Uterus (tissue), 4 donors: ENCODE data around the gene MRPL1. TPM values are rescaled to one million over a fixed set of nuclear protein-coding genes. Genes with fewer than 3 reads are reported as not detected.

Source experiments
- DNase-seq, 2 donors: peaks; one replicate each; pipeline ENCODE4 v3.0.0-alpha.2; 2019 to 2020
- H3K27ac ChIP-seq, 2 donors: fragments of 200-600 bp; sonication (generic); 1 replicate in 1 of 2; 2 replicates in 1 of 2; pipeline ENCODE4 v1.5.1; 2016 to 2018
- H3K27me3 ChIP-seq, 2 donors: fragments of 200-600 bp; sonication (generic); one replicate each; pipeline ENCODE4 v1.5.1; 2018 to 2019; ENCODE audit warnings: control low read depth in 1 of 2
- H3K36me3 ChIP-seq, 2 donors: fragments of 200-600 bp; sonication (generic); one replicate each; pipeline ENCODE4 v1.5.1; 2019; ENCODE audit warnings: control low read depth in 1 of 2
- H3K4me1 ChIP-seq, 2 donors: fragments of 200-600 bp; sonication (generic); one replicate each; pipeline ENCODE4 v1.5.1; 2018 to 2019; ENCODE audit warnings: control low read depth in 1 of 2
- H3K4me3 ChIP-seq, 2 donors: fragments of 200-600 bp; sonication (generic); 1 replicate in 1 of 2; 2 replicates in 1 of 2; pipeline ENCODE4 v1.5.1; 2018 to 2019; ENCODE audit warnings: mild to moderate bottlenecking in 1 of 2
- H3K9me3 ChIP-seq, 2 donors: fragments of 200-600 bp; sonication (generic); one replicate each; pipeline ENCODE4 v1.5.1; 2019; ENCODE audit warnings: control low read depth in 1 of 2
- POLR2A ChIP-seq, 2 donors: fragments of 450-650 bp; IDR thresholded peaks; one replicate each; pipeline ENCODE4 v1.6.1; 2016; ENCODE audit warnings: antibody characterized with exemption in 2 of 2, mild to moderate bottlenecking in 1 of 2, moderate library complexity in 1 of 2
- intact Hi-C: fragments of 100-400 bp; cut with DNase I; formaldehyde crosslinking; loops from one replicate; pipeline ENCODE4 v1.15.1; 2023; ENCODE audit warnings: low total_unique reads
- total RNA-seq, 4 donors: library from RNA; depleted of rRNA in 3 of 4; stranded (reverse); fragments of >200 nt in 3 of 4; gene quantifications; one replicate each; pipeline versions ENCODE4 v1.1.0 to v1.2.4, GENCODE V29; 2014 to 2023
- TF ChIP-seq, protein P1 (sequence below), 4 experiments: fragments of 200-600 bp in 2 of 4; fragments of 450-650 bp in 2 of 4; sonication (generic) in 2 of 4; IDR thresholded peaks; one replicate each; pipeline ENCODE4 v1.5.1; 2016 to 2019; ENCODE audit warnings: antibody characterized with exemption in 4 of 4, mild to moderate bottlenecking in 2 of 4, moderate library complexity in 1 of 4
- donor health status: DM: yes; HTN: yes; CAD: no.

The MRPL1 gene
- total RNA-seq, 4 donors from 2014 or later = 15.1 to 75.9 (median 34.8) TPM

DNA sequence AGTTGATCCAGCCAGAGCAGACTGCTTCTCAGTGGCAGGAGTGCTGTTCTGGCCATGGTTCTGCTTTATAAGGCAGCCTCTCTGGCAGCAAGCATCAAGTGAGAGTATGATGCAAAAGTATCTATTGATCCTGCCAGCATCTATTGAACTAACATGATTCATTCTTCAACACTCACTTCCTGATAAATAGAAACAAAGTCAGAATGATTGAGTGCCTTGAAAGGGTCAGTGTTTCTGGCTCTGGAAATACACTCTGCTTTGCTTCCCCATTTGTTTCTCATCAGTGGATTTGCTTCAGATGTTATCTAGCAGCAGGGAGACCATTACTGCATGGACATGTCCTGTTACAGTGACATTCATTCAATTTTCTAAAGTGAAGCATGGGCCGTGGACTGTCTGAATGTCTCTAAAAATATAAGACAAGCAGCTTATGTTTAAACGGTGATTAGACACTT, 128.3 kb downstream of the MRPL1 start:
- H3K27ac ChIP-seq = no peak overlapping the region
- no peaks in the 10 kb centered on the region for H3K27me3 ChIP-seq
- no peak for DNase-seq
- H3K36me3 ChIP-seq = no peaks in the 10 kb centered on the region
- no peaks in the 10 kb centered on the region for H3K9me3 ChIP-seq
- intact Hi-C loops = no loop called here
- no peak overlapping the region for H3K4me3 ChIP-seq
- TF ChIP-seq POLR2A (IDR thresholded peaks at IDR 0.05) = no peak
- TF ChIP-seq, protein P1, sequence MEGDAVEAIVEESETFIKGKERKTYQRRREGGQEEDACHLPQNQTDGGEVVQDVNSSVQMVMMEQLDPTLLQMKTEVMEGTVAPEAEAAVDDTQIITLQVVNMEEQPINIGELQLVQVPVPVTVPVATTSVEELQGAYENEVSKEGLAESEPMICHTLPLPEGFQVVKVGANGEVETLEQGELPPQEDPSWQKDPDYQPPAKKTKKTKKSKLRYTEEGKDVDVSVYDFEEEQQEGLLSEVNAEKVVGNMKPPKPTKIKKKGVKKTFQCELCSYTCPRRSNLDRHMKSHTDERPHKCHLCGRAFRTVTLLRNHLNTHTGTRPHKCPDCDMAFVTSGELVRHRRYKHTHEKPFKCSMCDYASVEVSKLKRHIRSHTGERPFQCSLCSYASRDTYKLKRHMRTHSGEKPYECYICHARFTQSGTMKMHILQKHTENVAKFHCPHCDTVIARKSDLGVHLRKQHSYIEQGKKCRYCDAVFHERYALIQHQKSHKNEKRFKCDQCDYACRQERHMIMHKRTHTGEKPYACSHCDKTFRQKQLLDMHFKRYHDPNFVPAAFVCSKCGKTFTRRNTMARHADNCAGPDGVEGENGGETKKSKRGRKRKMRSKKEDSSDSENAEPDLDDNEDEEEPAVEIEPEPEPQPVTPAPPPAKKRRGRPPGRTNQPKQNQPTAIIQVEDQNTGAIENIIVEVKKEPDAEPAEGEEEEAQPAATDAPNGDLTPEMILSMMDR (IDR thresholded peaks at IDR 0.05) = no peak
- H3K4me1 ChIP-seq = no peaks in the 10 kb centered on the region

DNA sequence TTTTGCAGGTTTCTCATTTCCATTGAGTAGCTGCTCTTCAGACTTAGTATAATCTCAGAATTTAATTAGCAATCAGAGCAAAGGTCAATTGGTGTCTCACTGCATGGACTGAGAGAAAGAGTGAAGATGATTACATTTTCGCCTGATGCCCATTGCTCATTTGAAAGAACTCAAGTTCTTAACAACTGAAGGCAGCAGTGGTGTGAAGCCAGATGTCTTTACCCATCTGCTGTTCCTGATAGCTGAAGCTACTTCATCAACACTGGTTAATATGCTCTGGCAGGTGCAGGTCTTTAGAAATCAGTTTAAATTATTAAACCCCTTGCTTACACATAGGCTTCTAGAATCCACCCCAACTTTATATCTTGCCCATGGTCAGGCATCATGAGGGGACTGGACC, 130.0 kb downstream of the MRPL1 start:
- H3K4me1 ChIP-seq = no peaks in the 10 kb centered on the region
- TF ChIP-seq, protein P1 (IDR thresholded peaks at IDR 0.05) = no peak
- TF ChIP-seq POLR2A (IDR thresholded peaks at IDR 0.05) = no peak
- no peak overlapping the region for H3K4me3 ChIP-seq
- no peaks in the 10 kb centered on the region for H3K9me3 ChIP-seq
- no peaks in the 10 kb centered on the region for H3K27me3 ChIP-seq
- DNase-seq = no peak
- H3K27ac ChIP-seq = no peak overlapping the region
- intact Hi-C loops = no loop called here
- no peaks in the 10 kb centered on the region for H3K36me3 ChIP-seq

DNA sequence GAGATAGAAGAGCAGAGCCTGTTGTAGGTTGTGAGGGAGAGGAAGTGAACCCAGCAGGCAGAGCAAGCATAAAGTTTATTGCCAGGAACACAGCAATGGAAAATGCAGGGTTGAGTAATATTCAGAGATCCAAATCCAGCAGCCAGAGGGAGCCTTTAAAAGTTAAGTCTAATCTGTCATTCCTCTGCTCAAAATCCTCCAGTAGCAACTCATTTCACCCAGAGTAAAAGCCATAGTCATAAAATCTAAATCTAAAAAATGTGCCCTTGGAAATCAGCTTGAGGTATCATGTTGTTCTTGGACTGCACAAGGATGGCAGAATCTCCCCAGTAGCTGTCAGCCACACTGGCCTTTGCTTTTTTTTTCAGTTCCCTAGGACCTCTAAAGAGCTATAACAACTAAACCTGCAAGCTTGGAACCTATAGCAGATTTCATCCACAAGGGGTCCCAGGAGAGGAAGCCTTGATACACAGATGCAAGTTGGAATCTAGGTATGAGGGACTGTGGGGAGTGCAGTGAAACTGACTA, 131.6 kb downstream of the MRPL1 start:
- Histone ChIP-seq H3K9me3 (no peaks in the 10 kb centered on the region), H3K4me1 (no peaks in the 10 kb centered on the region), H3K36me3 (no peaks in the 10 kb centered on the region), H3K4me3 (no peak overlapping the region), H3K27ac (no peak overlapping the region), H3K27me3 (no peaks in the 10 kb centered on the region)
- no peak for DNase-seq
- TF ChIP-seq, protein P1 (IDR thresholded peaks at IDR 0.05) = peak in 3 of 4 experiments; percentile 26 to 38 (median 31)
- TF ChIP-seq POLR2A (IDR thresholded peaks at IDR 0.05) = no peak
- intact Hi-C loops = no loop called here

DNA sequence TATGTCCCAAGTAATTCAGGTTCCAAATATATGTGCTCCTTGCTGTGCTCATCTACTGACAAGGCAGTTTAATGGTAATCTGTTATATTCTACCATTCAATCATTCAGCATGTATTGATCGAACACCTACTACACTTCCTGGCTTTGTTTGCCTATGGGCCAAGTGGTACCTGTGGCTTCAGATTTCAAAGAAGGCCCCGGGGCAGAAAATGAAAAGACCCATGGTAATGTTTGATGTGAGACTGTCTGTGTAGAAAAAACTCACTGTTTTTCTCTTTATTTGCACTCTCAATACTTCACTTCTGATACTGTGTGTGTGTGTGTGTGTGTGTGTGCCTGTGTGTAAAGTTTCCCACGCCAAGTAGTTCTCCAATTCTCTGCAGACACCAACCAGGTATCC, 133.4 kb downstream of the MRPL1 start:
- no peaks in the 10 kb centered on the region for H3K36me3 ChIP-seq
- no peaks in the 10 kb centered on the region for H3K27me3 ChIP-seq
- intact Hi-C loops = no loop called here
- H3K4me1 ChIP-seq = no peaks in the 10 kb centered on the region
- no peak overlapping the region for H3K4me3 ChIP-seq
- H3K27ac ChIP-seq = no peak overlapping the region
- H3K9me3 ChIP-seq = no peaks in the 10 kb centered on the region
- no peak for DNase-seq
- TF ChIP-seq POLR2A (IDR thresholded peaks at IDR 0.05) = no peak
- TF ChIP-seq, protein P1 (IDR thresholded peaks at IDR 0.05) = no peak

DNA sequence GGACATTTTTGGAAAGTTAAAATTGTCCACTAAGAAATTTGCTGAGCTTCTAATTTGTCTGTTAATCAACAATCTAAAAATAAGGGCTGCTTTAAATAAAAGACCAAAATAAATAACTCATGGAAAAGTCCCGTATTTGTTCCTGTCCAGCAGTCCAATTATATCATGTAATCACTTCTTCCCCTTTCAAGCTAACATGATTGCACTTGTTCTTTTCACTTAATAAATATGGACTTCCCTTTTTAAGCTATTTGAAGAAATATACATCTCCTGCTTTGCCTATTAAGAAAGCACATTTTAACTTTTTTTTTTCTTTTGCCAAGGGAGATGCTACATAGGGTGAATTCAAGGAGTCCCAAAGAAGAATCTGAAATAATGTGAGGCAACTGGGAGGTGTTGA, 138.9 kb downstream of the MRPL1 start:
- Histone ChIP-seq H3K4me3 (no peak overlapping the region), H3K4me1 (no peaks in the 10 kb centered on the region), H3K36me3 (no peaks in the 10 kb centered on the region), H3K27ac (no peak overlapping the region), H3K27me3 (no peaks in the 10 kb centered on the region), H3K9me3 (no peaks in the 10 kb centered on the region)
- TF ChIP-seq, protein P1 (IDR thresholded peaks at IDR 0.05) = no peak
- TF ChIP-seq POLR2A (IDR thresholded peaks at IDR 0.05) = no peak
- no peak for DNase-seq
- intact Hi-C loops = no loop called here
